Measurements from ENCODE around the gene CA4.

The CA4 gene

DNA sequence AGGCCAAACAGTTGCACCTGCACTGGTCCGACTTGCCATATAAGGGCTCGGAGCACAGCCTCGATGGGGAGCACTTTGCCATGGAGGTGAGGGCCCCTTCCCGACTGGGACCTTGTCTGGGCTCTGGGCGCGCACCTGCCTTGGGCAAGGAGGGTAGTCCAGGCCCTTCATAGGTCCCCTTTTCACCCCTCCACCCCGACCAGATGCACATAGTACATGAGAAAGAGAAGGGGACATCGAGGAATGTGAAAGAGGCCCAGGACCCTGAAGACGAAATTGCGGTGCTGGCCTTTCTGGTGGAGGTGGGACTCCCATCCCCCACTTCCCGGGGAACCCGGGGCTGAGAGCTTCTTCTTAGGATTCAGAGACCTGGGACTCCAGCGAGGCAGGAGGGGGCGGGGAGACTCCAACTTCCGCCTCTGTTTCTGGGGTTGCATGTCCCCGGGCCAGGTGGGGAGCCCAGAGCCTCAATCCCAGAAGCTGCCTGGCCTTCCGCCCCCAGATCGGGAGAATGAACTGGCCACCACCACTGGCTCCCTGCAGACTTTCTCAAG lies 7.8 kb downstream of the CA4 start:
- H3K36me3 ChIP-seq (ENCODE audit: insufficient read depth, low read length) = no peaks in the 10 kb centered on the region
- H3K27ac ChIP-seq = no peak overlapping the region
- TF ChIP-seq FOXP2 (optimal IDR thresholded peaks at IDR 0.05; ENCODE audit: control extremely low read depth, extremely low read length, insufficient read depth) (no peak), POLR2AphosphoS5 (IDR thresholded peaks at IDR 0.05; ENCODE audit: borderline replicate concordance, low read depth, low read length) (no peak), EZH2 (IDR thresholded peaks at IDR 0.05) (no peak)
- H3K4me3 ChIP-seq = no peak overlapping the region
- H3K9me3 ChIP-seq (ENCODE audit: low read depth, low read length) = no peaks in the 10 kb centered on the region
- H3K9ac ChIP-seq (ENCODE audit: insufficient read length) = no peak overlapping the region
- DNase-seq (ENCODE audit: low read depth, low spot score) = no peak

DNA sequence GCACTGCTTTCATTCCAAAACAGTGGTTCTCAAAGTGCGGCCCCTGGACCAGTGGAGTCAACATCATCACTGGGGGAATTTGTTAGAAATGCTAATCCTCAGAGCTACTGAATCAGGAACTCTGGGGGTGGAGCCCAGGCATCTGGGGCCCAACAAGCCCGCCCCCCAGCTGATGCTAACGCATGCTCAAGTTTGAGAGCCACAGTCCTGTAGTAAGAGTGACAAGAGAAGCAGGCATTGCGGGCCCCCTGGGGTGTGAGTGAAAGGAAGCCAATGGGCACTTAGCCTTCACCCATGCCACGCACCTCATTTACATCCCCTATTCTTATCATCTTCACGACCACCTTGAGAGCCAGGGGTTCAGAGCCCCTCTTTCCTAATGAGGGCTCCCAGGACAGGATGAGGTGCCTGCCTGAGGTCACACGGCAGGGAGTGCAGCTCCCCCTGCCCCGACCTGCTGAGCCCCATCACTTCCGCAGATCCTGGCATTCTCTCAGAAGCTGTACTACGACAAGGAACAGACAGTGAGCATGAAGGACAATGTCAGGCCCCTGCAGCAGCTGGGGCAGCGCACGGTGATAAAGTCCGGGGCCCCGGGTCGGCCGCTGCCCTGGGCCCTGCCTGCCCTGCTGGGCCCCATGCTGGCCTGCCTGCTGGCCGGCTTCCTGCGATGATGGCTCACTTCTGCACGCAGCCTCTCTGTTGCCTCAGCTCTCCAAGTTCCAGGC lies 9.1 kb downstream of the CA4 start:
- Histone ChIP-seq H3K27ac (no peak overlapping the region), H3K36me3 (ENCODE audit: insufficient read depth, low read length) (no peaks in the 10 kb centered on the region), H3K9me3 (ENCODE audit: low read depth, low read length) (no peaks in the 10 kb centered on the region), H3K9ac (ENCODE audit: insufficient read length) (no peak overlapping the region), H3K4me3 (no peak overlapping the region)
- TF ChIP-seq EZH2 (IDR thresholded peaks at IDR 0.05) (no peak), FOXP2 (optimal IDR thresholded peaks at IDR 0.05; ENCODE audit: control extremely low read depth, extremely low read length, insufficient read depth) (no peak), POLR2AphosphoS5 (IDR thresholded peaks at IDR 0.05; ENCODE audit: borderline replicate concordance, low read depth, low read length) (no peak)
- DNase-seq (ENCODE audit: low read depth, low spot score) = no peak

DNA sequence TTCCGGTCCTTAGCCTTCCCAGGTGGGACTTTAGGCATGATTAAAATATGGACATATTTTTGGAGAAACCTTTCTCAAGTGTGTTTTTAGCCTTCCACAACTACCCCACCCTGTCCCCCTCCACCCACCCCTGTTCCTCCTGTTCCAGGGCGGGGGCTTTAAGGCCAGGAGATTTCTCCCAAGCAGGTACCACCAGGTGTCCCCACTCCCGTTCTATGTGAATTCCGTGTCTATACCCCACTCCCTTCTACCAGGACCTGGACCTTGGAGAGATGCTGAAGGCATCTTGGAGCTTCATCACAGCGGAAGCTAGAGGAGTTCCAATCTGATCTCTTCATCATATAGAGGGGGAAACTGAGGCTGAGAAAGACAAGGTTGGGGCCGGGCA lies 9.7 kb downstream of the CA4 start:
- Histone ChIP-seq H3K9ac (ENCODE audit: insufficient read length) (no peak overlapping the region), H3K36me3 (ENCODE audit: insufficient read depth, low read length) (no peaks in the 10 kb centered on the region), H3K4me3 (no peak overlapping the region), H3K9me3 (ENCODE audit: low read depth, low read length) (no peaks in the 10 kb centered on the region), H3K27ac (no peak overlapping the region)
- DNase-seq (ENCODE audit: low read depth, low spot score) = no peak
- TF ChIP-seq FOXP2 (optimal IDR thresholded peaks at IDR 0.05; ENCODE audit: control extremely low read depth, extremely low read length, insufficient read depth) (no peak), POLR2AphosphoS5 (IDR thresholded peaks at IDR 0.05; ENCODE audit: borderline replicate concordance, low read depth, low read length) (no peak), EZH2 (IDR thresholded peaks at IDR 0.05) (no peak)

DNA sequence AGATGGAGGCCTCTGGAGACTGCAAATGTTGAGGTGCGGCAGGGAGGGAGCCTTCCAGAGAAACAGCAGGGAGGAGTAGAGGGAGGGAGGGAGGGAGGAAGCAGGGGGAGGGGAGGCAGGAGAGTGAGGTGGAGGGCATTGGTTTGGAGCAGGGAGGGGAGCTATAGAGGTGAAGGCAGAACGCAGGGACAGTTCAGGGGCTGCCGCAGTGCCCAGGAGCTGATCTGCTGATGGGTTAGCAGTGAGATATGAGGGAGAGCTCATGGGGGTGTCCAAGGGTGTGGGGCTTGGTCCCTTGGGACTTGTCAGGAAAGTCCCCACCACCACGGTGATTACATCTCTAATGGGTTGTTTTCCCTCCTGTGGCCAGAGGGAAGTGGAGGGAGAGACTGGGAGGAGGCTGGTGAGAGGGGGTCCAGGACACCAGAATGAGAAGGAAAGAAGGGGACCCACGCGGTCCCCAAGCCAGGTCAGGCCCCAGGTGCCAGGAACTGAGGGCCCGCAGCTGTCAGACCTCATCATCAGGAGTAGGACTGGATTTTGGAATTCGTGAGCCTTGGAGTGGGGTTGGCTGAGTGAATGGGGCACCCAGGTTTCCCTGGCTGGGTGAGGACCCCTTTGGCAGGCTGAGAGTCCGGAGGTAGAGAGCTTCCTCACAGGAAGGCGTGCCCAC lies 11.2 kb downstream of the CA4 start:
- Histone ChIP-seq H3K4me3 (no peak overlapping the region), H3K9me3 (ENCODE audit: low read depth, low read length) (no peaks in the 10 kb centered on the region), H3K36me3 (ENCODE audit: insufficient read depth, low read length) (no peaks in the 10 kb centered on the region), H3K27ac (no peak overlapping the region), H3K9ac (ENCODE audit: insufficient read length) (no peak overlapping the region)
- no peak for TF ChIP-seq EZH2 (IDR thresholded peaks at IDR 0.05)
- no peak for DNase-seq (ENCODE audit: low read depth, low spot score)

DNA sequence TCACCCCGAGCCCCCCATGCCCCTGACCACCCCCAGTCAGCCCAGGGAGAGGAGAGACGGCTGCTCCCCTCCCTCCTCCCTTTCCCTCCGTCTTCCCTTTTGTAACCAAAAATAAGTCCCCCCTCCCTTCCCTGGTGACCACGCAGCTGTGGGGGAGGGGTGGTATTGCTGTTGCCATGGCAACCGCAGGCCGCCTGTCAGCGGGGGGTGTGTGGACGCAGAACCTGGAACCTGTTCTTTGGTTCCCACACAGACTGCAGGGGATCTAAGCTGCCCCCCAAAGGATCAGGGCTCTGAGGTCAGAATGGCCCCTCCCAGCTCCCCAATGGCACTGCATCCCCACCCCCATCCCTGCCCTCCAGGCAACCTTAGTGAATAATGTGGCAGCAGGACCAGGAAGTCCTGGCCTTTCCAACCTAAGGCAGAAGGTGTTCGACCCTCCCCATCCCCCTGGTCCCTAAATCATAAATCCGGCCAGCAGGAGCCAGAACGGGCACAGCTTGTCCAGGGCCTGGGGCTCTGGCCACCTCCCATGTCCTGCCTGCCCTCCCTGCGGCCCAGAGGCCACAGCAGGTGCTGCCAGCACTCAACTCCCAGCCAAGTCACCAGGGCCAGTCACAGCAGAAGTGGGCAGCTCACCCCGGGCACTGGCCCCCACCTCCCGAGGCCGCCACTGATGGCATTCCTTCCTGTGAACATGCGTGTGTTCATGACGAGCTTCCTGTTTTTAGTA lies 12.0 kb downstream of the CA4 start:
- TF ChIP-seq FOXP2 (optimal IDR thresholded peaks at IDR 0.05; ENCODE audit: control extremely low read depth, extremely low read length, insufficient read depth) = no peak
- TF ChIP-seq EZH2 (IDR thresholded peaks at IDR 0.05) = no peak
- TF ChIP-seq POLR2AphosphoS5 (IDR thresholded peaks at IDR 0.05; ENCODE audit: borderline replicate concordance, low read depth, low read length) = no peak
- H3K27ac ChIP-seq = no peak overlapping the region
- H3K9me3 ChIP-seq (ENCODE audit: low read depth, low read length) = no peaks in the 10 kb centered on the region
- no peaks in the 10 kb centered on the region for H3K36me3 ChIP-seq (ENCODE audit: insufficient read depth, low read length)
- no peak overlapping the region for H3K9ac ChIP-seq (ENCODE audit: insufficient read length)
- no peak for DNase-seq (ENCODE audit: low read depth, low spot score)
- H3K4me3 ChIP-seq = no peak overlapping the region

DNA sequence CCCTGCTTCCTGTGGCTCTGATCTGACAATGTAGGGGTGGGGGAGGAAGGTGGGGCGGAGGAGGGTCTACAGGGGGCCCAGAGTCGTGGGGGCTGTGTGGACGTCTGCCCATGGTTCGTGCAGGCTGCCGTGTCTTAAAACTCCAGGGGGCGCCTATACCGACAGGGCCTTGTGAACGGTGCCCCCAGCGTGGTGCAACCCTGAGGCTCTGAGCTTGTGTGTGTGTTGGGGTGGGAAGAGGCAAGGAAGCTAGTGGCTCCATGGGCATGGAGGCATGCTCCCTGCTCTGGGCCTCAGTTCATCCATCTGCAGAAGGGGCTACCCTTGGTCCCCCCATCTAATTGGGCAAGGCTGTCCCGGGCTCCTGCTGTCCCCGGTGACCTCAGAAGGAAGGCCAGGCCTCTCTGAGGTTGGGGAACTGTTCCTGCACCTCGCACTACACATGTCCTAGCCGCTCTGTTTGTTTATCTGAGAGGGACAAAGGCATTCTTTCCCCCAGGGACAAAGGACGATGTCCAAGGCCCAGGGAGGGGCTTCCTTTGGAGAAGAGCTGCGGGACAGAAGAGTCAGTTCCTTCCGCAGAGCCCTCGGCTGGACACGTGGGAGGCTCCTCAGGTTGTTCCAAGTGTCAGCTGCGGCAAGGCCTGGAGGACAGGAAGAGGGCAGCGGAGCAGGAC lies 13.5 kb downstream of the CA4 start:
- H3K9ac ChIP-seq (ENCODE audit: insufficient read length) = no peak overlapping the region
- H3K27ac ChIP-seq = 0 out of 2 replicates have a peak overlapping the region, but pooled peaks have one; percentile 9
- DNase-seq (ENCODE audit: low read depth, low spot score) = no peak
- H3K4me3 ChIP-seq = no peak overlapping the region; the same call in 1 of the 2 replicates
- no peaks in the 10 kb centered on the region for H3K36me3 ChIP-seq (ENCODE audit: insufficient read depth, low read length)
- TF ChIP-seq POLR2AphosphoS5 (IDR thresholded peaks at IDR 0.05; ENCODE audit: borderline replicate concordance, low read depth, low read length) = no peak
- no peak for TF ChIP-seq EZH2 (IDR thresholded peaks at IDR 0.05)
- no peak for TF ChIP-seq FOXP2 (optimal IDR thresholded peaks at IDR 0.05; ENCODE audit: control extremely low read depth, extremely low read length, insufficient read depth)
- no peaks in the 10 kb centered on the region for H3K9me3 ChIP-seq (ENCODE audit: low read depth, low read length)

DNA sequence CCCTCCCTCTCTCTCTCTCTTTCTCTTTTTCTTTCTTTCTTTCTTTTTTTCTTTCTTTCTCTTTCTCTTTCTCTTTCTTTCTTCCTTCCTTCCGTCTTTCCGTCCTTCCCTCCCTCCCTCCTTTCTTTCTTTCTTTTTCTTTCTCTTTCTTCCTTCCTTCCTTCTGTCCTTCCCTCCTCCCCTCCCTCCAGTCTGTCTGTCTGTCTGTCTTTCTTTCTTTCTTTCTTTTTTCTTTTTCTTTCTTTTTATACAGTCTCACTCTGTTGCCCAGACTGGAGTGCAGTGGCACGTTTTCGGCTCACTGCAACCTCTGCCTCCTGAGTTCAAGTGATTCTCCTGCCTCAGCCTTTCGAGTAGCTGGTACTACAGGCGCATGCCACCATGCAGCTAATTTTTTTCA lies 14.4 kb downstream of the CA4 start:
- Histone ChIP-seq H3K36me3 (ENCODE audit: insufficient read depth, low read length) (no peaks in the 10 kb centered on the region), H3K9me3 (ENCODE audit: low read depth, low read length) (no peaks in the 10 kb centered on the region)
- TF ChIP-seq POLR2AphosphoS5 (IDR thresholded peaks at IDR 0.05; ENCODE audit: borderline replicate concordance, low read depth, low read length) (no peak), EZH2 (IDR thresholded peaks at IDR 0.05) (no peak), FOXP2 (optimal IDR thresholded peaks at IDR 0.05; ENCODE audit: control extremely low read depth, extremely low read length, insufficient read depth) (no peak)

DNA sequence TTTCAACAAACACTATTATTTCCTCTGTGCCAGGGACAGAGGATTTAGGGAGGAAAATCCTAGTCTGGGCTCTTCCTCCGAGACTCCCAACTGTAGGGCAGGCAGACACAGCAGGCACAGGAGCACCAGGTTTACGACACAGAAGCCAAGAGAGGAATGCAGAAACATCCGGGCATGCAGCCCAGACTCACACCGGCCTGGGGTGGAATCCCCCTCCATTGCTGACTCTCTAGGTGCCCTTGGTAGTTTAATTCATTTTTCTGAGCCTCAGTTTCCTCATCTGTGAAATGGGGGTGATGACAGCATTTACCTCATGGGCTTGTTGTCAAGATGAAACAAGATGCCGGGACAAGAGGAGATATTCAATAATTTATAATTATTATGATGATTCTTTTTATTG lies 14.9 kb downstream of the CA4 start:
- no peak for TF ChIP-seq POLR2AphosphoS5 (IDR thresholded peaks at IDR 0.05; ENCODE audit: borderline replicate concordance, low read depth, low read length)
- H3K4me3 ChIP-seq = no peak overlapping the region
- DNase-seq (ENCODE audit: low read depth, low spot score) = no peak

More for the DNA sequence above, 14.4 kb downstream of the CA4 start:
- DNase-seq (ENCODE audit: low read depth, low spot score) = no peak
- Histone ChIP-seq H3K9ac (ENCODE audit: insufficient read length) (no peak overlapping the region), H3K27ac (no peak overlapping the region), H3K4me3 (no peak overlapping the region)

More for the DNA sequence above, 14.9 kb downstream of the CA4 start:
- no peak overlapping the region for H3K9ac ChIP-seq (ENCODE audit: insufficient read length)
- no peak overlapping the region for H3K27ac ChIP-seq
- no peaks in the 10 kb centered on the region for H3K9me3 ChIP-seq (ENCODE audit: low read depth, low read length)
- H3K36me3 ChIP-seq (ENCODE audit: insufficient read depth, low read length) = no peaks in the 10 kb centered on the region

Data from SK-N-MC (cell line).